ENCODE measurements around the gene REV3L.

Gene REV3L

DNA sequence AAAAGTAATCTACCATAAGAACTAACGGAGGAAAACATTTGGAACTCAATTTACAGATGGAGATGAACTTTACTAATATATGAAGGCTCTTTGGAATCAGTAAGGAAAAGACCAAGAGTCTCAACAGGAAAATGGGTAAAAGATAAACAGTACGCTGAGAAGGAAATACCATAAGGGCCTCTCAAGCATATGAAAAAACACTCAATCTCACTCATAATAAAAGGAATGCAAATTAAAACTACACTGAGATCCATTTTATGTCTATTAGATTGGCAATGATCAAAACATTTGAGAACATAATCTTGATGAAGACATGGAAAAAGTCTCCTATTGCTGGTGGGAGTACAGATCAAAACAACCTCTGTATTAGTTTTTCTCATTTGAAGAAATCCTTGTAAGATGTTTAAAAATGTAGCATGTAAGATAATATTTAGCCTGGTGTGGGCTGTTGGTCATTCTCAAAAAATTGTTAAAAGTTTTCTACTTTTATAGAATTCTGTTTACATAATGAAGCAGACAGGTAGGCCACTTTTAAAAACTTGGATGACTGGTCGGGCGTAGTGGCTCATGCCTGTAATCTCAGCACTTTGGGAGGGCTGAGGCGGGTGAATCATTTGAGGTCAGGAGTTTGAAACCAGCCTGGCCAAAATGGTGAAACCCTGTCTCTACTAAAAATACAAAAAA lies 14.5 kb downstream of the REV3L start:
- no peak for DNase-seq (ENCODE audit: low spot score)

DNA sequence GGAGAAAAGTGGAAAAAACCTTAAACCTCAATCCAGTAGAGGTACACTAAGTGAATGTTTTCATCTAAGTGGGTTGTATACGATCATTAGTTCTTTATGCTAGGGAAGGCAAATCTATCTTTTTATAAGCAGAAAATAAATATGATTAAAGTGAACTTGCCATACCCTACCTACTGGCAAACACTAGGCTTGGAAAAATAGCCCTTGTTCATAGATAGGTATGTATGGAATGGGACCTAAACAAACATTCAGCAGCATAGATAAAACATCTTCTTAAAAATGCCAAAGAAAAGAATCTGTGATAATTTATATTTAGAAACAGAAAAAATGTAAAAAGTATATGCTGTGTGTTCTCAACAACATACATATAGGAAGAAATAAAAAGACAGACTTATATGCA lies 18.8 kb downstream of the REV3L start:
- DNase-seq (ENCODE audit: low spot score): no peak

DNA sequence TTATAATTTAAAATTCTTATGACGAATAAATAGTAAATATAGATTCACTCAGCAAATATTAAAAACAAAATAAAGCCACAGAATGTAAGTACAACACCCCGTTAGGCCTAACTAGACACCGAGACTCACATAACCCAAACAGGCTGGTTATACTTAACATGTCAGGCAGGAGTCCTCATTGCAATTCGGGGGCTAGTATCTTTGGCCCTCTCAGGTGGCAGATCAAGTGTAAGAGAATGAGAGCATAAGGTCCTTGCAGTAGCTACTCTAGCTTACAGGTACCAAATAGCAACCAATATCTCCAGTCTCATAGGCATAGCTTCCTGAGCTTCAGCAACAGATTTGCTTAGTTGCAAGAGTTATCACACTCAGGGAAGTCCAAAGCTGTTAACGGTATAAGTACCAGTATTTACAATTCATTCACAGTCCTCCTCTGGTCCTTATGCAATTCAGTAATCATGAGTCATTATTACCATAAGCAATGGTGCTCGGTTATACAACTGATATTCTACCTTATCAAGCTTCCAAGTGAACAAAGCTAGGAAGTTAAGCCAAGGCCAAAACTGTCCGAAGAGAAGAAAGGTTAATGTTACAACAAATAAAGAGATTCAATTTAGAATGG lies 20.1 kb downstream of the REV3L start:
- no peak for DNase-seq (ENCODE audit: low spot score)

DNA sequence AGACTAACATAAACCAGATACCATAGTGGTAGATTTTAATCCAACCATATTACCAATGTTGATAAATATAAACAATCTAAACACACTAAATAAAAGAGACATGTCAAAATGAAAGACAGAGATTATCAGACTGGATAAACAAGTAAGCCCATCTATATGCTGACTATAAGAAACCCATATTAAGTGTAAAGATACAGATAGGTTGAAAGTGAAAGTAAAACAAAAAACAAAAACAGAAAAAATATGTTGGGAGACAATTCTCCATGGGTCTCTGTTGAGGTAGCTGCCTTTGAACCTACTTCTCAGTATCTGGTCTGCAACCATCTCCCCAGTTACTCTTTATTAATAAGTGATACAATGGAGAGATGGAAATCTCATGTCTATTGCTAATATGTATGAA lies 21.2 kb downstream of the REV3L start:
- DNase-seq (ENCODE audit: low spot score): no peak

DNA sequence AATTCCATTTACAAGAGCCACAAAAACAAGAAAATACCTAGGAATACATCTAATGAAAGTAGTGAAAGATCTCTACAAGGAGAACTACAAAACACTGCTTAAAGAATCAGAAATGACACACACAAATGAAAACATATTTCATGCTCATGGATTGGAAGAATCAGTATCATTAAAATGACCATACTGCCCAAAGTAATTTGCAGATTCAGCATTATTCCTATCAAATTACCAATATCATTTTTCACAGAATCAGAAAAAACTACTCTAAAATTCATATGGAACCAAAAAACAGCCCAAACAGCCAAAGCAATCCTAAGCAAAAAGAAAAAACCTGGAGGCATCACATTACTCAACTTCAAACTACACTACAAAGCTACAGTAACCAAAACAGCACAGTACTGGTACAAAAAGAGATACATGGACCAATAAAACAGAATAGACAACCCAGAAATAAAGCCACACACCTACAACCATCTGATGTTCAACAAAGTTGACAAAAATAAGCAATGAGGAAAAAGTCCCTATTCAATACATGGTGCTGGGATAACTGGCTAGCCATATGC lies 24.3 kb downstream of the REV3L start:
- DNase-seq (ENCODE audit: low spot score): no peak

DNA sequence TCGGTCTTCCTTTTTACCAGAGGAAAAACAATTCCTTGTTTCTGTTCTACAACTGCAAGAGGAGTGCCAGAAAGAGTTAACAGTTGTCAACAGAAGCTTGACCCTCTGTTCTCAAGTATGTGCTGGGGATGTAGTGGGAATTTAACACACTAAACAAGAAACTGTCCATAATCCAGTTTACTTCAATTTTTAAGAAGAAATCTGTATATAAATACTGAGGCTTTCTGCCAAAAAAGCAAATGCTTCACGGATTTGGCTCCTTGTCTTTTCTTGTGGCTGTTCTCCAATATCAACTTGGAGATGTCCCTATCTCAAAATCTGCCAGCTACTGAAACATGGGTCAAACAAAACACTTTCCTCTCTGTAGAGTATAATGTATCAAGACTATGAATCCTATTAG lies 26.8 kb downstream of the REV3L start:
- DNase-seq (ENCODE audit: low spot score): no peak

DNA sequence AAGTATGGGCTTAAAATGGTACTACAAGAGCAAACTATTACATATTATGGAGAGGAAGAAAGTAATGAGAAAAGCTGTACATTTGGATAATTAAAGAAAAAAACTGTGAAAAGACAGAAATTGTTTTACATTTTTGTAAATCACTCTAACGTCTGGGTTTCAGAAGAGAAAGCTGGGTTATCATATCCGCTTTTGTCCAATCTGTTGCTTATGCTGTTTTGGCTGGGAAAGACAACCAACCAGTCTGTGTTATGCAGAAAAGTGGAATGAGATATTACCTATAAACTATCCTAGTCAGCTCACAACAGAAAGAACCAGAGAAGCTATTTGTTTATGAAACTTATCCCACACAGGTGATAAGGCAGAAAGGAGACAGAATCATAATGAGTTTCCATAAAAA lies 32.4 kb downstream of the REV3L start:
- no peak for DNase-seq (ENCODE audit: low spot score)

DNA sequence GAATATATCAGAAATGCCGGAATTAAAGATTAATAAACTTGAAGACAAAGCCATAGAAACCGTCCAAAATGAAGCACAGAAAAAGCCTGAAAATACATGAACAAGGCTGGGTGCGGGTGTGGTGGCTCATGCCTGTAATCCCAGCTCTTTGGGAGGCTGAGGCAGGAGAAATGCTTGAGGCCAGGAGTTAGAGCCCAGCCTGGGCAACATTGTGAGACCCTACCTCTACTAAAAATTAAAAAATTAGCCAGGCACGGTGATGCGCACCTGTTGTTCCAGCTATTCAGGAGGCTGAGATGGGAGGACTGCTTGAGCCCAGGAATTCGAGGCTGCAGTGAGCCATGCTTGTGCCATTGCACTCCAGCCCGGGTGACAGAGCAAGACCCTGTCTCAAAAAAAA lies 32.9 kb downstream of the REV3L start:
- DNase-seq (ENCODE audit: low spot score): no peak

DNA sequence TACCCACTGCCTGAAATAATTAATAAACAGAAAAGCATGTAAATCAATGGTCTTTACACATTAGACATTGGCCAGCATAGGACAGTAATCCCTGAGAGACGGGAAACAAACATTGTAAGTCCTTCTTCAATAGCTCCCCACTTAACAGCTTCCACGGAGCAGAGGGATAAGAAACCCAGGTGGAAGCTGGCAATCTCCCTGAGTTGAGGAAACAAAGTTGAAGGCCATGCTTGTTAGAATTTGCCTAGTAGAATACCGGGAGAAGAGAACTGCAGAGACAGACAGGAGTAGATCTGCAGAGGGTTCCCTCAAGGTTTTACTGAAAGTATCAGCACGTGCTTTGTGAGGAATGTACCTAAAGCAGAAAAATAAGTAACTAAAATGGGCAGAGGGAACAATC lies 33.9 kb downstream of the REV3L start:
- DNase-seq (ENCODE audit: low spot score): no peak

DNA sequence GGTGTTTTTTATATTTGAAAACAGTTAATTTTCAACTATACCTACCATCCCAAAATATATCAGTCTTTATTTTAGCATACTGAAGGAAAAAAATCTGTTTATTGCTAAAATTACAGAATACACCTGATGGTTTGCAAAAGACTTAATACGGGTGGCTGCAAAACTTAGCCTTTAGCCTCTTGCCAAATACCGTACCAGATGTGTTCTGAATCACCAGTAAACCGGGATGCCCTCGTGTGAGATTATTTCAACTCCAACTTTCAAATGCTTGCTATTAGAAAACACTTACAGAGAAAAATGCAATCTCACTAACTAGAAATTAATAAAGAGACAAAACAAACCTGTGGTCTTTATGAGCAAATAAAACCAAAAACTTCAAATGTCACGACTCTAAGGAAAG lies 36.0 kb downstream of the REV3L start:
- DNase-seq (ENCODE audit: low spot score): no peak

DNA sequence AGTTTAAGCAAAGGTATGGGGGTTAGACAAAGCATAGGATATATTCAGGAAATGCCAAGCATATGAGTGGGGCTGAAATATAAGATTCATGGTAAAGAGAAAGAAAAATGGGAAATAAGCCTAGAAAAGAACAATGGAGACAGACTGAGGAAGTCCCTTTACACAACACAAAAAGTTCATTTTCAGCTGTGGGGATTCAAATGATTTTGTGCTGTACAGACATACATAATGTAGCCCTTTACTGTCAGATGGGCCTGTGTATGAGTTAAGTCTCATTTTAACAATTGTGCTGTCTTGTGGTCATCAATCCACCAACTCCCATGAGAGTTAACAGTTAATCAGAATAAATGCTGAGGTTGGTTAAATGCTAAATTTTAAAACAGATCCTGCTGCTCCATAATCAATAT lies 37.2 kb downstream of the REV3L start:
- no peak for DNase-seq (ENCODE audit: low spot score)

DNA sequence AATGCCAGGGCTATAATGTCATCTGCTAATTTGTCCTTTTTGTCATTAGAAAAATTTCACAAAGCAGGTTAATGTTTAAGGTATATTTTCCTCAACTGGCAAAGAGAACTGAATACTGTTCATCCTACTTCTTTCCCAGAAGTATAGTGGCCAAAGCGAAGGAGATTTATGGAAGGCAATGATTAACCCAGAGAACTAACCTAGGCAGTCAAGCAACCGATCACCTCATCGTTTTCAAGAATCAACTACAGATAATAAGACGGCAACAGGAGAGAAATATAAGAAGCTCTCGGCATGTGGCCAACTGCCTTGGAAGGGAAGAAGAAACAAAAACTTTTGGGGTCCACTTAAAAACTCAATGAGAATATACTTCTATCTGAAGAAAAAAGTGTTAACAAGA lies 38.2 kb downstream of the REV3L start:
- no peak for DNase-seq (ENCODE audit: low spot score)

DNA sequence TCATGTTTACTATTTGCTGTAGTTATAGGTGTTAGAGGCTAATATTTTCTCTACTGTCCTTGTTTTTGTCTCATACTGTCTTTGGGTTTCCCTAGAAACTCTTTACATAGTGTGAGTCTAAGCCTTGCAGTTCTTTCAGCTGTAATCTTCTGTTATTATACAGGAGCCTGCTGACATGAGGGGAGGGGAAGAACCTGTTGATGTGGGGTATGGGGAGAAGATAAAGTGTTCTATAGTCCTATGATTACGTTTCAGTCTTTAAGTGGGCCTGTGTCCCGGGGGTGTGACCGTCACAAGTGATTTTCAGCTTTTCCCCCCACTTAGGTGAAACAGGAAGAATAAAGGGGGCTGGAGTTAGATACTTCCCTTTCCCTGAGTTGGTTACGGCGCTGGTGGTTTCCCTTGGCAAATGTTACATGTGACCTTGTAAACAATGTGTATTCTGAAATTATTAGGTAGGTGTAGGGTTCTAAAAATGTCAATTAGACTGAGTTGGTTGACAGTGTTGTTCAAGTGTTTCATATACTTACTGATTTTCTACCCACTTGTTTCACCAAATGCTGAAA lies 41.3 kb downstream of the REV3L start:
- no peak for DNase-seq (ENCODE audit: low spot score)

DNA sequence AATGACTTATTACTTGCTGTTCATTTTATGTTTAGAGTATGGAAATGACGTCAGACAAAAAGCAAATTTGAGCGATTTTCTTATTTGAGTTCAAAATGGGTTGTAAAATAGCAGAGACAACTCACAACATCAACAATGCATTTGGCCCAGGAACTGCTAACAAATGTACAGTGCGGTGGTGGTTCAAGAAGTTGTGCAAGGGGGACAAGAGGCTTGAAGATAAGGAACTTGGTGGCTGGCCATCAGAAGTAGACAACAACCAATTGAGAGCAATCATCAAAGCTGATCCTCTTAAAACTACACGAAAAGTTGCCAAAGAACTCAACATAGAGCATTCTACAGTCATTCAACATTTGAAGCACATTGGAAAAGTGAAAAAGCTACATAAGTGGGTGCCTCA lies 43.8 kb downstream of the REV3L start:
- no peak for DNase-seq (ENCODE audit: low spot score)

DNA sequence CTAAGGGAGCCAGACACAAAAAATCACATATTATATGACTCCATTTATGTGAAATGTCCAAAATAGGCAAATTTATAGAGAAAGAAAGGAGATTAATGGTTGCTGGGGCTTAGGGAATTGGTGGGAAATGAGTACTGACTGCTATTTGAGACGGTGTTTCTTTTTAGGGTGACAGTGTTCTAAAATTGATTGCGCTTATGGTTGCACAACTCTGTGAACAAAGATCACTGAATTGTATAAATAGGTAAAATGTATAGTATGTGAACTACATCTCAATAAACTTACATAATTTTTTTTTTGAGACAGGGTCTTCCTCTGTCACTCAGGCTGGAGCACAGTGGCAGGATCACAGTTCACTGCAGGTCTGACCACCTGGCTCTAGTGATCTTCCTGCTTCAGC lies 45.4 kb downstream of the REV3L start:
- DNase-seq (ENCODE audit: low spot score): no peak

DNA sequence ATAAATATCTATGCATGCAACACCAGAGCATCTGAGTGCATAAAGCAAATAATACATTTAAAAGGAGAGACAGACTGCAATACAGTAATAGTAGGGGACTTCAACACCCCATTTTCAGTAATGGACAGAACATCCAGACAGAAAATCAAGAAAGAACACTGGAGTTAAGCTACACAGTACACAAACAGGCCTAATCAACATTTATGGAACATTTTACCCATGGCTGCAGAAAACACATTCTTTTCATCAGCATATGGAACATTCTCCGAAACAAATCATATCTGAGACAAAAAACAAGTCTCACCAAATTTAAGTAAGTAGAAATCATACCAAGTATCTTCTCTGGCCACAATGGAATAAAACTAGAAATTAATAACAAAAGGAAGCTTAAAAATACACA lies 50.5 kb downstream of the REV3L start:
- no peak for DNase-seq (ENCODE audit: low spot score)

DNA sequence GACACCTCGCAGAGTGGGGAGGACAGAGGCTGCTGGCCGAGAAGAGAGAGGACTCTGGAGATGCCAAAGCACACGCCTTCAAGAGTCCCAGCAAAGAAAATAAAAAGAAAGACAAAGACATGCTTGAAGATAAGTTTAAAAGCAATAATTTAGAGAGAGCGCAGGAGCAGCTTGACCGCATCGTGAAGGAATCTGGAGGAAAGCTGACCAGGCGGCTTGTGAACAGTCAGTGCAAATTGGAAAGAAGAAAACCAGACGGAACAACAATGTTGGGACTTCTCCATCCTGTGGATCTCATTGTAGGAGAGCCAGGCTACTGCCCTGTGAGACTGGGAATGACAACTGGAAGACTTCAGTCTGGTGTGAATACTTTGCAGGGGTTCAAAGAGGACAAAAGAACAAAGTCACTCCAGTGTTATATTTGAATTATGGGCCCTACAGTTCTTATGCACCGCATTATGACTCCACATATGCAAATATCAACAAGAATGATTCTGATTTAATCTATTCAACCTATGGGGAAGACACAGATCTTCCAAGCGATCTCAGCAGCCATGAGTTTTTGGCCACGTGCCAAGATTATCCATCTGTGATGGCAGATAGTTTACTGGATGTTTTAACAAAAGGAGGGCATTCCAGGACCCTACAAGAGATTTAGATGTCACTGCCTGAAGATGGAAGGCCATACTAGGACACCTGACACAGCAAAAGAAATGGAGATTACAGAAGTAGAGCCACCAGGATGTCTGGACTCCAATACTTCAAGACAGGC lies 52.2 kb downstream of the REV3L start:
- no peak for DNase-seq (ENCODE audit: low spot score)

DNA sequence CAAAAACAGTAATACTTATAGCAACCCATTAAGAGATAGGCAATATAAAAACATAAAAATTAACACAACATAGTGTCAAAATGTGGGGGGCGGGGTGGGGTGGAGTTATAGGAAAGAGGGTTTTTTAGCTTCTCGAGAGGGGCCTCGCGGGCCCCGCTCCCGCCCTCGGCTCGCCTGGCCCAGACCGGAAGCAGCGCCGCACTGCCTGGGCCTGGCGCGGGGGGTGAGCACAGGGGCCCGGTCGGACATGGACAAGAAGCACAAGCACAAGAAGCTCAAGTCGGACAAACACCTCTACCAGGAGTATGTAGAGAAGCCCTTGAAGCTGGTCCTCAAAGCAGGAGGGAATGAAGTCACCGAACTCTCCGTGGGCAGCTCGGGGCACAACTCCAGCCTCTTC lies 53.4 kb downstream of the REV3L start:
- DNase-seq (ENCODE audit: low spot score): no peak

DNA sequence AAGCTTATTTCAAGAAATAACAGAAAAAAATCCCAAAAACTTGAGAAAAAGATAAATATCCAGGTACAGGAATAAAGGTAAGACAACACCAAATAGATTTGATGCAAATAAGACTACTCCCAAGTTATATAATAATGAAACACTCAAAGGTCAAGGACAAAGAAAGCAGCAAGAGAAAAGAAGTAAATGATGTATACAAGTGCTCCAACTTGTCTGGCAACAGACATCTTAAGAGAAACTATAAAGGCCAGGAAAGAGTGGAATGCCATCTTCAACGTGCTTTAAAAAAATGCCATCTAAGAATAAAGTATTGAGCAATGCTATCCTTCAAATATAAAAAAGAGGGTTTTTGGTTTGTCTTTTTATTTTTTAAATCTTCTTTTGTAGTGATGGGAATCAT lies 54.2 kb downstream of the REV3L start:
- DNase-seq (ENCODE audit: low spot score): no peak

DNA sequence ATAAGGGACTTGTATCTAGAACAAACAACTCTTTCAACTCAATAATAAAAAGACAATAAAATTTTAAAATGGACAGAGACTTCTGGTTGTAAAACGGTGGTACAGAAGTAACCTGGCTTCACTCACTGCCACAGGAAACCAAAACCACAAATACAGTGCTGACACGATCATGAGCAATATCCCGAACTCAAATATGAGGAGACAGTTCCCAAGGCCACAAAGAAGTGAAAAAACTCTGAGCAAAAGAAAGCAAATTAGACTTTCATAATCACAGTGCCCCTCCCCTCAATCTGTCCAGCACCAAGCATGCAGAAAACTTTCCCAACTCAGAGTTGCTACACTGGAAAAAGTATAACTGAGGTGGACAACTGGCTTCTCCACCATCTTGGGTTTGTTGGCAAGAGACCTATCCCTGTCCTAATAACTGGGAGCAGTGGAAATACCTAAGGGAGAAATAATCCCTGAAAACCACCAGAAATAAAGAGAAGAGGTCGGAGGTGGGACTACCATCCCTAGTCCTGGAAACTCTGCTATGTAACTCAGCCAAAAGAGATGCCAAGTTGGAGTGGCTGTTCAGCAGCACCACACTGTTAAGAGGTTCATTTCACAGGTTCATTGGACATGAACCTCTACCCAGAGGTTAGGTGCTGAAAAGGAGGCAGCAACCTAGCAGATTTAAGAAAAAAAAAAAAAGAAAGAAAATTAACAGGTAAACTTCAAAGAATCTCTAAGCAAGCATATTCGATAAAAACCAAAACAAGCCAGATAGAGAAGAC lies 55.5 kb downstream of the REV3L start:
- DNase-seq (ENCODE audit: low spot score): peak; percentile 57

DNA sequence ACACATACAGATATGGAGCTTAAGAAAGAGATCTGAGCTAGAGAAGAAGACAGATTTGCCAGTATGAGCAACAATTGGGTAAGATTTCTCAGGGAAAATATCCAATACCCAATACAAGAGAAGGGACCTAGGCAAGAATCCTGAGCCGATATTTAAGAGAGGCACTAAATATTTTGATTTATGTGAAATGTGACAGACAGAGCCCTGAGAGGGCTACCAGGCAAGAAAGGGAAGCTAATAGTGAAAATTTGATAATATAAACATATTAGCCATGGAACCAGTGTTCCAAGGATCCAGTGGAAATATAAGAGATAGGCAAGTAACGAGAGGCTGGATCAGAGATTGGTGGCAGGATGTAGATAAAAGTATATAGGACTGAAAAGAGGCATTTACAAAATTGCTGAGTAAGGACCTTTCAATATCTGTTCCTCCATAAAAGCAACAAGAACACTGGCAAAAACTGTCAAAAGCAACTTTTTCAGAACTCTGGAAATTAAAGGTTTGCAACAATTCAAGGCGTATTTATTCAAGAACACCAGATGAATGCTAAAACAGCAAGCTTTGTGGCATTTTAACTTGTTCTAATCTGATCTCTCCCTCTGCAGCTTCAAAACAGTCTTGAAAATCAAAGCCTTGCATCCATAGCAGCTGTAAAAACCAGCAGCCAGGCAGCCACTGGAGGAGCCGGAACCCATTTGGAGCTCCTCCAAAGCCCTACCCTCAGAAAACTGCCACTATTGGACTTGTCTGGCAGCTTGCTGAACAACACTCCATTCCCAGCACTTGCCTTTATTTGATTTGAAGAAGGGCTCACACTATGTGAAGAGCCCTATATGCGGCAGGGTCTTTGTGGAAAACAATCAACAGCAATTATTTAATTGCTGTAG lies 58.8 kb downstream of the REV3L start:
- DNase-seq (ENCODE audit: low spot score): no peak

All from SW480 (cell line).